GM19395 (cell line): ENCODE measurements around the gene MORN5.
"Not testable (repeated sequence)": the region's sequence is repeated elsewhere in the genome, so short reads cannot be mapped to it uniquely, and the experiment has no call there.

Source experiments
- ATAC-seq: cut with Tn5 transposase; IDR thresholded peaks from one replicate; pipeline ENCODE4 v1.9.1; 2021; ENCODE audit warnings: mild to moderate bottlenecking, moderate library complexity; ENCODE audit not compliant: unreplicated experiment

Gene MORN5

DNA sequence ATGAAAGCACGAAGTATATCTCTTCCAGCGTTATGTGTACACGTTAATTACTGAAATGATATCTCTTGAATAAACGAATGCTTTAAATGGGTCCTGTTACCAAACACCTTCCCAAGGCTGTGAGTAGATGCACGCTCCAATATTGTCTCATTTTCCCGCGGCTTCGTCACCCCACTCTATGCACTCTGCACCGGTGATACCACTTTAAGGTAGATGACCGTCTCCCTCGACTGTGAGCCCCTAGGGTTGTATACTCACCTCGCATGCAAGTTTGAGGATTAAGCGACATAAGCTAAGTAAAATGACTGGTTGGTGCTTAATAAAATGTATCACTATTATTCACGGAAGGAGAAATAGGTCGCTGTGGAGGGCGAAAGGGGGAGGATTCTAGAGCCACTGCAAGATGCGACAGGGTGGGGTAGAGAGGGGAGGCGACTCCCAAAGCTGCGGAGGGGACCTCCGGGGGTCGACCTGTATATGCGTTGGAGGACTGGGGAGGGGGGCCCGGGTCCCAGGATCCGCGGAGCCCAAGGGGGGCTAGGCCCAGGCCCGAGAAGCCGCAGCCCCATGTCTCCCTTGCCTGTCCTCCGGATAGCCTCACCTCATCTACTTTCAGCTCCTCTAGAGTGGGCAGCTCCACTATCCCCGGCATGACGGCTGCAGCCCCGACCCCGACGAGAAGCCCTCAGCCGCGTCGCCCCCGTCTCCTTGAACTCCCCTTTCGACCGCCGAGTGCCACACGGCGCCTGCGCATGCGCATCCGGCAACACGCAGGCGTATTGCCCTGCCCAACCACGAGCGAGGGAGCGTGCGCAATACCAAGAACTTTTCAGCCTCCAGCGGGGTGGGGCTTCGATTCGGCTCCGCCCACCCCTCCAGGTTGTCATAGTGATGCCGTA lies at the start of gene MORN5, which contains the start of gene NDUFA8:
Gene MORN5, plus strand, starts transcription at position 883 of the 899 bp plus-strand sequence. CDS start 65 bp downstream, outside the sequence.
Gene NDUFA8, minus strand, starts transcription at position 754 of the 899 bp plus-strand sequence. Its CDS starts 102 bp downstream, at position 652.
- peak; percentile 92 for ATAC-seq

- no peak for ATAC-seq
Observed at GRCh38 chr9:122110100-122110833, 49.4 kb upstream of the MORN5 start.

GRCh38 chr9:122111413-122112085 lies 48.2 kb upstream of the MORN5 start:
- ATAC-seq, result no peak

GRCh38 chr9:122112238-122112637 lies 47.5 kb upstream of the MORN5 start:
- ATAC-seq, result no peak

GRCh38 chr9:122113574-122113973 lies 46.1 kb upstream of the MORN5 start:
- no peak for ATAC-seq

DNA sequence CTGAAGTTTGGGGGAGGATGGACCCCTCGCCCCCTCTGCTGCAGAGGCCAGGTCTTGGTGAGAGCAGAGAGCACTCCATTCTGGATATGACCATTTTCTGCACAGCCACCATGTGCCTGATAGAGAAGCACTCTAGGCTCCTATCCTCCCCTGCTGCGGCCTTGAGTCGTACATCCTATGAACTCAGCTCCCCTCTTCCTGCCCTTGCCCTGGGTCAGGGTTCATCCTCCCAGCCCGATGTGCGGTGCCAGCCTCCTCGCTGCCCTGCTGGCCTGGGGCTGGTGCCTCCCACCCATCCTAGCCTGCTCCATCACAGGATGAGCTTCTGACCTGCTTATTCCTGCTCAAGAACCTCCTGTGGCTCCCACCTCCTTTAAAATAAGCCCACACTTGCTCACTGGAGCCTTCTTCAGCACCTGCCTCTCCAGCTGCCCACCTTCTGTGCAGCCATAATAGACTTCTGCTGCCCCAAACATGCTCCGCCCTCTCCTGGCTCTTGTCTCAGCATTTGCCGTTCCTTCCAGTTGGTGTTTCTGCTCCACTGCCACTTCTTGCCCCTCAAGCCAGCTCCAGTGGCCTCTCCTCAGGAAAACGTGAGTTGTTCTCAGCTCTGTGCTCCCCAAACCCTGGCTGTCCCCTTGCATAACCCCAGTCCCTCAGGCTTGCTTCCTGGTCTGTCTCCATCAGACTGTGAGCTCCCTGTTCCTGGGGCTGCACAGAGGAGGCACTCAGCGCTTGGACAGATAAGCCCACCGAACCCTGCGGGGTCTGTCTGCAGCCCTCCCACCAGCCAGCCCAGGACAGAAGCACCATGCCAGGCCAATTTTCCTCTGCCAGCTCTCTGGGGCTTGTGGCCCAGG lies 44.3 kb upstream of the MORN5 start:
- no peak for ATAC-seq

- no peak for ATAC-seq
Observed at GRCh38 chr9:122116040-122116439, 43.7 kb upstream of the MORN5 start.

DNA sequence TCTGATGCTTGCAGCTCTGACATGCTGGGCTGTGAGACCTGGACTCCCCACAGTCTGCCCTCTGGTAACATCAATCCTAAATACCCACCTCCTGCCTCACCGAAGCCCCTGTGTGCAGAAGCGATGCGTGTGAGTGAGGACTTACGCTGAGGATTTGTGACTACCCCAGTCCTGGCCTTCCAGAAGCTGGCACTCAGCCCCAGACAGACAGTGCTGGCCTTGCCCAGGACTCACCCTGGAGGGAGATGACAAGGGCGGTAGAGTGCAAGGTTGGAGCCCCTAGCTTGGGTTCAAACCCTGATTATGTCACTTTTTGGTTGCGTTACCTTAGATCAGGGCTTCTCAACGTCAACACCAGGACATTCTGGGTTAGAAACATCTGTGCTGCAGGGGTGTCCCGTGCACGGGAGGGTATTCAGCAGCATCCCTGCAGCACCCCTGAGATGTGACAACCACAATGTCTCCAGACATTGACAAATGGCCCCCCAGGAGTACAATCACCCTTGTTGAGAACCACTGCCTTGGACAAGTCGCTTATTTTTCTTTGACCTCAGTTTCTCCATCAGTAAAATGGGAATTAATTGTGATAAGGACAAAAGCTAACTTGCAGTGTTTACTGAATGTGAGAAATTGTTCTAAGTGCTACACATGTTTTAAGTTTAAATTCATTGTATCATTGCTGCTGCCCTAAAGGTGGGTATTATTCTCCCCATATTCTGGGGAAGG lies 43.1 kb upstream of the MORN5 start:
- no peak for ATAC-seq

DNA sequence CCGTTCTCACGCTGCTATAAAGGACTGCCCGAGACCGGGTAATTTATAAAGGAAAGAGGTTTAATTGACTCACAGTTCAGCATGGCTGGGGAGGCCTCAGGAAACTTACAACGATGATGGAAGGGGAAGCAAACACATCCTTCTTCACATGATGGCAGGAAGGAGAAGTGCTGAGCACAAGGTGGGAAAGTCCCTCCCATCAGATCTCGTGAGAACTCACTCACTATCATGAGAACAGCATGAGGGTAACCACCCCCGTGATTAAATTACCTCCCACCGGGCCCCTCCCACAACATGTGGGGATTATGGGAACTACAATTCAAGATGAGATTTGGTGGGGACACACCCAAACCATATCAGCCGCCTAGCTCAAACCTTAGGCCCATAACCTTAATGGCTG lies 42.5 kb upstream of the MORN5 start:
- not testable (repeated sequence) for ATAC-seq

DNA sequence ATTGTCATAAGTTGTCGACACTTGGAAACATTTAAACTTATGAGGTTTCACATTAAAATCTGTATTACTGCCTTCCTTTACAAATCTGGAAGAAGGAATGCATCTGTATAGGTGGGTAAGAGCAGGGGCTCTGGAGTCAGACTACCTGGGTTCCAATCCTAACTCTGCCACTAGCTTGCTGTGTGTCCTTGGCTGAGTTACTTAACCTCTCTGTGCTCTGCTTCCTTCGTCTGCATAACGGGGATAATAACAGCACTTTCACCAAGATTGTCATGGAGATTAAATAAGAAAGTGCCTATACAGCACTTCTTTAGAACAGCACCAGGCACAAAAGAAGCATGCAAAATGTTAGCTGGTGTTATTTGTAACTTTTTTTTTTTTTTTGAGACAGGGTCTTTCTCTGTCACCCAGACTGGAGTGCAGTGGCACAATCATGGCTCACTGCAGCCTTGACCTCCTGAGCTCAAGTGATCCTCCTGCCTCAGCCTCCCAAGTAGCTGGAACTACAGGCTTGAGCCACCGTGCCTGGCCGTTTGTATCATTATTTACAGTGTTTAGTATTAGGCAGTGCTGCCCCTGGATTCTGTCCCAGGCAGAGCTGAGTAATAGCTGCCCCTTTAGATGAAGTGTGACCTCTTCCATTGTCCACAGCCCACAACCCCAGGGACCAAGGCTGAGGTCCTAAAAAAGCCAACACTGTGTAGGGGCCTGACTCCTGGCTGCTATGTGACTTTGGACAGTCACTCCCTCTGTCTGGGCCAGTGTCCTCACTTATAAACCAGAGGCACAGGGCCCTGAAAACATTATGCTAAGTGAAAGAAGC lies 41.2 kb upstream of the MORN5 start:
- no peak for ATAC-seq

DNA sequence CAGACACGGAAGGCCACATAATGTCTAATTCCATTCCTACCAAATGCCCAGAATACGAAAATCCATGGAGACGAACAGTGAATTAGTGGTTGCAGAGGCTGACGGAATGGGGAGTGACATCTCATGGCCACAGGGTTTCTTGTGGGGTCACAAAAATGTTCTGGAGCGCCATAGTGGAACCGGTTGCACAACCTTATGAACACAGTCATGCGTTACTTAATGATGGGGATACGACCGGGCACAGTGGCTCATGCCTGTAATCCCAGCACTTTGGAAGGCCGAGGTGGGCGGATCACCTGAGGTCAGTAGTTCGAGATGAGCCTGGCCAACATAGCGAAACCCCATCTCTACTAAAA lies 40.6 kb upstream of the MORN5 start:
- no peak for ATAC-seq

DNA sequence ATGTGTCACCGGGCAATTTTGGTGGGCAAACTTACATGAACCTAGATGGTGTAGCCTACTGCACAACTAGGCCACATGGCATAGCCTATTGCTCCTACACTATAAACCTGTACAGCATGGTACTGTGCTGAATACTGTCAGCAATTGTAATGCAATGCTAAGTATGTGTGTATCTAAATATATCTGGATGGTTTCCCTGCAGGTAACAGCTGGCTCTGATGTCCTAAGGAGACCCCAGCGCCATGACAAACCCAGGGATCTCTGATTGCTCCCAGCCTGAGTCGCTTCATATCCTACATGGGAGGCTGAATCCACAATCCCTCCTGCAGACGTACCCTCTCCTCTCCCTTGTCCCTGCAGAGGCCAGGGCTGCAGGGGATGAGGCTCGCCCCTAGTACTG lies 40.0 kb upstream of the MORN5 start:
- ATAC-seq, result no peak

GRCh38 chr9:122120316-122121071 lies 39.2 kb upstream of the MORN5 start:
- ATAC-seq, result no peak

- ATAC-seq, result no peak
Observed at GRCh38 chr9:122121391-122121790, 38.3 kb upstream of the MORN5 start.

DNA sequence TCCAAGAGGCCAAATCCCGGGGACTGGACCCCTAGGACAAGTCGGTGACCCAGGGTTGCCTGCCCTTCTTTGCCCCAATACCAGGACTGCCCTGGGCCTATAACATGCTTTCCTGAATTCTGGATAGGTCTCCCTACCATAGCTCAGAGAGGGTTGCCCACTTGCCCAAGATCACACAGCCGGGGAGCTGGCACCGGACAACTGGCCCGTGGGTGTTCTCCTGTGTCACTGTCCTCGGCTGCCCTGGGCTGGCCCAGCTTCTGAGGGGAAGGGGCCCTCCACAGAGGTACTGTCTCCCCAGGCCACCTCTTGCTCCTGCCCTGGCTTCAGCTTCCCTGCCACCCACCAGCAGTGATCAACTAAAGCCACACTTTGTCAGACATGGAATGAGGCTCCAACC lies 37.8 kb upstream of the MORN5 start:
- ATAC-seq, result no peak

- no peak for ATAC-seq
Observed at GRCh38 chr9:122122468-122122867, 37.2 kb upstream of the MORN5 start.

DNA sequence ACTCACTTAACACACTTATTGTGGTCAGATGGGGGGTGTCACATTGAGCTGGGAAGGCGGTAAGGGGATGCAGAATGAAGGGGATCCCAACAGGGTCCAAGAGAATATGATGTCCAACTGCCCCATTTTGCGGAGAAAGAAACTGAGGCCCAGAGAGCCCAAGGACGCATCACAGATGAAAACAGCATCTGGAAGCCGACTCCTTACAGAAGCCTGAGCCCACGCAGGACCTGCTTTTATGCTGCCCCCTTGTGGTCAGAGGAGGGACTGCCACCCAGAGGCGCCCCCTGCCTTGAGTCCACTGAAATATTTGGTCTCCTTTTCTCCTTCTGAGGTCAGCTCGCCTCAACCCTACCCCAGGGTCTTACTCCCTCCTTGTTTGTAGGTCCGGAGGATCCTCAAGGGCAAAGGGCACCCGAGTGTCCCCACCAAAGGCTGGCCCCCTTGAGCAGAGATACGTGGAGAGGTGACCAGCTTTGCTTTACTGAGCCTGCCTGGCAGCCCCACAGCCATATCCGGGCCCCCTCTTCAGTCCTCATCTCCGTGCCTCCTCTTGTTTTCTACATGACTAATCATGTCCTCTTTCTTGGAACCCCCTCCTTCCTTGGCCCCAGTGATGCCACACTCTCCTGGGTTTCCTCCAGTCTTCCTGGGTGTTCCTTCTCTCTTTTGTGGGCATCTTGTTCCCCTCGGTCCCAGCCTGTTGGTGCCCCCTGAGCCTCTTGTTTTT lies 36.6 kb upstream of the MORN5 start:
- ATAC-seq, result no peak

DNA sequence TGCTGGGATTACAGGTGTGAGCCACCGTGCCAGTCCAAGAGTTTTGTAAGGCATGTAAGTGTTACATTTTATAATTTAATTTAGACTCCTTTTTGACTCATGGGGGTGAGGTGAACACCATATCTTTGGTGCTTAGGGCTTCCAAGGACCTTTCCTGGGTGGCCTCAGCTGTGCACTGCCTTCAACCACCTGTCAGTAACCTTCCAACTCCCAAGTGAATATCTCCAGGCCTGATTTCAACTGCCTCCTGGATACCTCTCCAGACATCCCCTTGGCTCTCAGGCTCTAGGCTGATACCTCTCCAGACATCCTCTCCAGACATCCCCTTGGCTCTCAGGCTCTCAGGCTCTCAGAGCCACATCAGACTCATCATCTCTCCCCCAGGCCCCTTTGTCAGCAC lies 35.7 kb upstream of the MORN5 start:
- no peak for ATAC-seq
